K562 (cell line): ENCODE measurements around the gene RPL29.

ENCODE experiments used
- EZH2 ChIP-seq: IDR thresholded peaks from 2 replicates; pipeline ENCODE4 v1.6.1; 2012; ENCODE audit warnings: low read depth, mild to moderate bottlenecking, inconsistent platforms, low read length, borderline replicate concordance
- HDAC2 ChIP-seq: fragments of 450-650 bp; IDR thresholded peaks from 2 replicates; pipeline ENCODE4 v1.6.1; 2016; ENCODE audit warnings: mild to moderate bottlenecking
- POLR2AphosphoS2 ChIP-seq: IDR thresholded peaks from 2 replicates; pipeline ENCODE4 v1.6.1; 2012; ENCODE audit warnings: low read length, improper control_type of control experiment
- POLR2AphosphoS5 ChIP-seq: IDR thresholded peaks from 2 replicates; pipeline ENCODE4 v1.6.1; 2011; ENCODE audit warnings: mild to moderate bottlenecking, low read depth, low read length, moderate library complexity; ENCODE audit not compliant: control insufficient read depth, insufficient read depth
- YY1 ChIP-seq, 3 experiments: IDR thresholded peaks; 2 replicates each; pipeline ENCODE4 v1.6.1; 2011; ENCODE audit warnings: low read length in 2 of 3, mild to moderate bottlenecking in 2 of 3, moderate library complexity in 2 of 3, borderline replicate concordance in 1 of 3, control low read depth in 1 of 3, low read depth in 1 of 3; ENCODE audit not compliant: insufficient read depth in 3 of 3, insufficient replicate concordance in 2 of 3, control insufficient read depth in 1 of 3, insufficient read length in 1 of 3; ENCODE audit errors: extremely low read depth in 1 of 3
- TF ChIP-seq, protein P1 (sequence below), 3 experiments: IDR thresholded peaks in 2 of 3; conservative IDR thresholded peaks in 1 of 3; 2 replicates each; pipeline ENCODE4 v1.5.1; 2011 to 2012; ENCODE audit warnings: low read length in 3 of 3, mild to moderate bottlenecking in 3 of 3, control low read depth in 2 of 3, improper control_type of control experiment in 1 of 3, inconsistent platforms in 1 of 3, low read depth in 1 of 3, mixed read lengths in 1 of 3, moderate library complexity in 1 of 3; ENCODE audit not compliant: insufficient read depth in 2 of 3
- TF ChIP-seq, protein P2 (sequence below): sonication (generic); formaldehyde crosslinking; IDR thresholded peaks from 2 replicates; pipeline ENCODE4 v1.4.0; 2020; ENCODE audit warnings: mild to moderate bottlenecking, missing genetic modification reagents

DNA sequence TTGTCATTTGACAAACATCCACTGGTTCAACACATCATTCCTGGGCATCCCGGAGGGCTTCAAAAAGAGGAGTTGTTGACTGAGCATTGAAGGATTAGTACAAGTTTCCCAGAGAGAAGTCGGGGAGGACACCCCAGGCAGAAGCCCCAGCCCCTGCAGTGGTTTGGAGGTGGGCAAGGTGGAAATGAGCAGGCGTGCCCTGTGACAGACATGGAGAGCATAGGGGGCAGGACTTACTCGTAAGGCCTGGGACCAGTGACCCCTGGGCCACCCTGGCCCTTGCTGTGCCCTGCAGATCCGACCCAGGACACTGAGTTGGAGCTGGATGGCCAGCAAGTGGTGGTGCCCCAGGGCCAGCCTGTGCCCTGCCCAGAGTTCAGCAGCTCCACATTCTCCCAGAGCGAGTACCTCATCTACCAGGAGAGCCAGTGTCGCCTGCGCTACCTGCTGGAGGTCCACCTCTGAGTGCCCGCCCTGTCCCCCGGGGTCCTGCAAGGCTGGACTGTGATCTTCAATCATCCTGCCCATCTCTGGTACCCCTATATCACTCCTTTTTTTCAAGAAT is 47.6 kb downstream of the RPL29 start:
- TF ChIP-seq POLR2AphosphoS2 (no peak), HDAC2 (no peak), YY1 (IDR thresholded peaks at IDR 0.05; ENCODE audit: borderline replicate concordance in 1 of 3, control insufficient read depth in 1 of 3, extremely low read depth in 1 of 3, insufficient read depth in 3 of 3, insufficient read length in 1 of 3, insufficient replicate concordance in 2 of 3, low read depth in 1 of 3, low read length in 2 of 3) (no peak), POLR2AphosphoS5 (no peak), EZH2 (no peak)
- TF ChIP-seq, protein P1, sequence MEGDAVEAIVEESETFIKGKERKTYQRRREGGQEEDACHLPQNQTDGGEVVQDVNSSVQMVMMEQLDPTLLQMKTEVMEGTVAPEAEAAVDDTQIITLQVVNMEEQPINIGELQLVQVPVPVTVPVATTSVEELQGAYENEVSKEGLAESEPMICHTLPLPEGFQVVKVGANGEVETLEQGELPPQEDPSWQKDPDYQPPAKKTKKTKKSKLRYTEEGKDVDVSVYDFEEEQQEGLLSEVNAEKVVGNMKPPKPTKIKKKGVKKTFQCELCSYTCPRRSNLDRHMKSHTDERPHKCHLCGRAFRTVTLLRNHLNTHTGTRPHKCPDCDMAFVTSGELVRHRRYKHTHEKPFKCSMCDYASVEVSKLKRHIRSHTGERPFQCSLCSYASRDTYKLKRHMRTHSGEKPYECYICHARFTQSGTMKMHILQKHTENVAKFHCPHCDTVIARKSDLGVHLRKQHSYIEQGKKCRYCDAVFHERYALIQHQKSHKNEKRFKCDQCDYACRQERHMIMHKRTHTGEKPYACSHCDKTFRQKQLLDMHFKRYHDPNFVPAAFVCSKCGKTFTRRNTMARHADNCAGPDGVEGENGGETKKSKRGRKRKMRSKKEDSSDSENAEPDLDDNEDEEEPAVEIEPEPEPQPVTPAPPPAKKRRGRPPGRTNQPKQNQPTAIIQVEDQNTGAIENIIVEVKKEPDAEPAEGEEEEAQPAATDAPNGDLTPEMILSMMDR (IDR thresholded peaks at IDR 0.05 in 2 of 3, conservative IDR thresholded peaks at IDR 0.05 in 1 of 3; ENCODE audit: insufficient read depth in 2 of 3, low read depth in 1 of 3, low read length in 3 of 3), result no peak
- TF ChIP-seq, protein P2, sequence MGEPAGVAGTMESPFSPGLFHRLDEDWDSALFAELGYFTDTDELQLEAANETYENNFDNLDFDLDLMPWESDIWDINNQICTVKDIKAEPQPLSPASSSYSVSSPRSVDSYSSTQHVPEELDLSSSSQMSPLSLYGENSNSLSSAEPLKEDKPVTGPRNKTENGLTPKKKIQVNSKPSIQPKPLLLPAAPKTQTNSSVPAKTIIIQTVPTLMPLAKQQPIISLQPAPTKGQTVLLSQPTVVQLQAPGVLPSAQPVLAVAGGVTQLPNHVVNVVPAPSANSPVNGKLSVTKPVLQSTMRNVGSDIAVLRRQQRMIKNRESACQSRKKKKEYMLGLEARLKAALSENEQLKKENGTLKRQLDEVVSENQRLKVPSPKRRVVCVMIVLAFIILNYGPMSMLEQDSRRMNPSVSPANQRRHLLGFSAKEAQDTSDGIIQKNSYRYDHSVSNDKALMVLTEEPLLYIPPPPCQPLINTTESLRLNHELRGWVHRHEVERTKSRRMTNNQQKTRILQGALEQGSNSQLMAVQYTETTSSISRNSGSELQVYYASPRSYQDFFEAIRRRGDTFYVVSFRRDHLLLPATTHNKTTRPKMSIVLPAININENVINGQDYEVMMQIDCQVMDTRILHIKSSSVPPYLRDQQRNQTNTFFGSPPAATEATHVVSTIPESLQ (CRISPR knock-in tag), result no peak
